NB4 (cell line): ENCODE data around the gene IL3.

ENCODE experiments used
- POLR2A ChIP-seq: IDR thresholded peaks from 2 replicates; pipeline ENCODE4 v1.6.1; 2011; ENCODE audit warnings: mild to moderate bottlenecking; ENCODE audit not compliant: insufficient read length; ENCODE audit errors: extremely low read depth
- TF ChIP-seq, protein P1 (sequence below): IDR thresholded peaks from one replicate; pipeline ENCODE4 v1.5.1; 2012; ENCODE audit warnings: low read depth, low read length
- TF ChIP-seq, protein P2 (sequence below): IDR thresholded peaks from 2 replicates; pipeline ENCODE4 v1.6.1; 2011; ENCODE audit warnings: low read depth, low read length

DNA sequence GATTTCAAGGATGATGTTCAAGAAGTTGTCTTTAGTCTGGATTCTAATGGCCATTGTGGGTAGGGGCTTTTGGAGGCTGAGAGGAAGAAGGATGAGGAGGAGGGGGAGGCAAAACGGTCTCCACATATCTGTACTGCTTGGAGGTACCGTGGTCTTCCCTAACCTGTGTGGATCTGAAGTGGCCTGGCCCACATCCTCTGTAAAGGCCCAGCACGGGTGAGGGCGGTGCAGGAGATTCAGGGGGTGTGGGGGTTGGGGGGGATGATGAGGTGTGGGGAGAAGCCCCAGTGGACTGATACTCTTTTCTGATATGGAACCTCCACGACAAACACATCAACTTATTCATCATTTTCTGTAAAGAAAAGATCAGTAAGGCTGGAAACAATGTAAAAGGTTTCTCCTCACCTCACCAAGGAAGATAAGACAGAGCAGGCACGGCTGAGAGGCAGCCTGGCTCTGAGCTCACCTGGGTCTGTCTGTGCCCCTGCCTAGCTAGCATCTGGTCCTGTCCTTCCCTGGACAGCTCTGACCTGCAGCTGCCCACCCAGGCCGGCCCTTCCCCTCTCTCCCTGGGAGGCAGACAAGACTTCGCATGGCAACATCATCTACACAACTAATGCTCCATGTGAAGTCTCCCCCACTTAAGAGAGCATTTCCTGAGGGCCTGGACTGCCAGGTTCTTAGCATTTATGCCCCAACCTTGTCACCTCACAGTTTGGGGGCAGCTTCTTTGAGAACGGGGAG, 5.6 kb upstream of the IL3 start:
- TF ChIP-seq, protein P1, sequence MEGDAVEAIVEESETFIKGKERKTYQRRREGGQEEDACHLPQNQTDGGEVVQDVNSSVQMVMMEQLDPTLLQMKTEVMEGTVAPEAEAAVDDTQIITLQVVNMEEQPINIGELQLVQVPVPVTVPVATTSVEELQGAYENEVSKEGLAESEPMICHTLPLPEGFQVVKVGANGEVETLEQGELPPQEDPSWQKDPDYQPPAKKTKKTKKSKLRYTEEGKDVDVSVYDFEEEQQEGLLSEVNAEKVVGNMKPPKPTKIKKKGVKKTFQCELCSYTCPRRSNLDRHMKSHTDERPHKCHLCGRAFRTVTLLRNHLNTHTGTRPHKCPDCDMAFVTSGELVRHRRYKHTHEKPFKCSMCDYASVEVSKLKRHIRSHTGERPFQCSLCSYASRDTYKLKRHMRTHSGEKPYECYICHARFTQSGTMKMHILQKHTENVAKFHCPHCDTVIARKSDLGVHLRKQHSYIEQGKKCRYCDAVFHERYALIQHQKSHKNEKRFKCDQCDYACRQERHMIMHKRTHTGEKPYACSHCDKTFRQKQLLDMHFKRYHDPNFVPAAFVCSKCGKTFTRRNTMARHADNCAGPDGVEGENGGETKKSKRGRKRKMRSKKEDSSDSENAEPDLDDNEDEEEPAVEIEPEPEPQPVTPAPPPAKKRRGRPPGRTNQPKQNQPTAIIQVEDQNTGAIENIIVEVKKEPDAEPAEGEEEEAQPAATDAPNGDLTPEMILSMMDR, result no peak
- TF ChIP-seq POLR2A, result no peak
- TF ChIP-seq, protein P2, sequence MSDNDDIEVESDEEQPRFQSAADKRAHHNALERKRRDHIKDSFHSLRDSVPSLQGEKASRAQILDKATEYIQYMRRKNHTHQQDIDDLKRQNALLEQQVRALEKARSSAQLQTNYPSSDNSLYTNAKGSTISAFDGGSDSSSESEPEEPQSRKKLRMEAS, result no peak
